SK-N-SH (cell line): Measurements from ENCODE around the gene PFKP. TPM values are rescaled to one million over a fixed set of nuclear protein-coding genes. Genes with fewer than 3 reads are reported as not detected.

ENCODE experiments used
- CTCF ChIA-PET: fragments of 300-600, 350-600 bp; formaldehyde crosslinking; extraction: SDS; loops from one replicate; lab custom pipeline; 2021; lab: Yijun Ruan, JAX
- POLR2A ChIA-PET: fragments of 350-600 bp; sonication (Branson Sonifier 250); formaldehyde crosslinking; extraction: SDS; loops from one replicate; lab custom pipeline; 2020; ENCODE audit warnings: antibody characterized with exemption, inconsistent platforms; lab: Yijun Ruan, JAX
- DNase-seq: peaks from one replicate; pipeline ENCODE4 v3.0.0; 2012
- H2AFZ ChIP-seq: fragments of 200-600 bp; sonication (generic); 2 replicates; pipeline ENCODE4 v1.8.1; 2016; ENCODE audit warnings: antibody characterized with exemption, mild to moderate bottlenecking, low read depth
- H3F3A ChIP-seq: fragments of 200-600 bp; sonication (generic); replicated peaks from 2 replicates; pipeline ENCODE3; 2016; ENCODE audit warnings: antibody characterized with exemption, mild to moderate bottlenecking; ENCODE audit not compliant: insufficient read depth
- H3K27ac ChIP-seq, 2 experiments: fragments of 200-500 bp in 1 of 2; fragments of 200-600 bp in 1 of 2; sonication (Bioruptor generic) in 1 of 2; sonication (generic), shearing (Covaris generic) in 1 of 2; 2 replicates each; pipeline versions ENCODE4 v1.5.1 to v1.6.1; 2014 to 2016; ENCODE audit warnings: low read depth in 2 of 2, inconsistent platforms in 1 of 2, low read length in 1 of 2, mild to moderate bottlenecking in 1 of 2, mixed read lengths in 1 of 2
- H3K27me3 ChIP-seq: fragments of 200-600 bp; sonication (generic), shearing (Covaris generic); 2 replicates; pipeline ENCODE4 v1.6.1; 2016; ENCODE audit warnings: mixed run types; ENCODE audit not compliant: insufficient read depth
- H3K36me3 ChIP-seq, 2 experiments: fragments of 200-500 bp in 1 of 2; fragments of 200-600 bp in 1 of 2; sonication (Bioruptor generic) in 1 of 2; sonication (generic) in 1 of 2; replicated peaks in 1 of 2; 2 replicates each; pipeline versions ENCODE3 to v1.5.1; 2014 to 2016; ENCODE audit warnings: low read length in 1 of 2, mild to moderate bottlenecking in 1 of 2; ENCODE audit not compliant: insufficient read depth in 2 of 2, control insufficient read depth in 1 of 2
- H3K4me1 ChIP-seq, 2 experiments: fragments of 200-500 bp in 1 of 2; fragments of 200-600 bp in 1 of 2; sonication (Bioruptor generic) in 1 of 2; sonication (generic), shearing (Covaris generic) in 1 of 2; 2 replicates each; pipeline versions ENCODE4 v1.5.1 to v1.6.1; 2014 to 2016; ENCODE audit warnings: low read depth in 1 of 2, low read length in 1 of 2, mixed run types in 1 of 2; ENCODE audit not compliant: insufficient read depth in 2 of 2, control insufficient read depth in 1 of 2
- H3K4me2 ChIP-seq: fragments of 200-600 bp; sonication (generic), shearing (Covaris generic); 2 replicates; pipeline ENCODE4 v1.6.1; 2017; ENCODE audit warnings: mixed run types
- H3K4me3 ChIP-seq, 2 experiments: fragments of 200-500 bp in 1 of 2; fragments of 200-600 bp in 1 of 2; sonication (Bioruptor generic) in 1 of 2; sonication (generic), shearing (Covaris generic) in 1 of 2; 2 replicates each; pipeline versions ENCODE4 v1.5.1 to v1.8.1; 2014 to 2016; ENCODE audit warnings: low read depth in 2 of 2, inconsistent platforms in 1 of 2, low read length in 1 of 2, mild to moderate bottlenecking in 1 of 2, mixed read lengths in 1 of 2, moderate library complexity in 1 of 2
- H3K79me2 ChIP-seq: fragments of 200-600 bp; sonication (generic); 2 replicates; pipeline ENCODE4 v1.8.1; 2017; ENCODE audit warnings: mild to moderate bottlenecking; ENCODE audit not compliant: insufficient read depth
- H3K9ac ChIP-seq: fragments of 200-600 bp; sonication (generic); 2 replicates; pipeline ENCODE4 v1.6.1; 2017; ENCODE audit warnings: mixed run types
- H3K9me2 ChIP-seq: fragments of 200-600 bp; sonication (generic); 2 replicates; pipeline ENCODE4 v1.6.1; 2017; ENCODE audit warnings: mixed run types
- H3K9me3 ChIP-seq: fragments of 200-600 bp; sonication (generic); 2 replicates; pipeline ENCODE4 v1.6.1; 2017; ENCODE audit warnings: mixed run types, mild to moderate bottlenecking, moderate library complexity
- H4K20me1 ChIP-seq: fragments of 200-600 bp; sonication (generic); 2 replicates; pipeline ENCODE4 v1.6.1; 2017; ENCODE audit warnings: mild to moderate bottlenecking, mixed run types; ENCODE audit not compliant: insufficient read depth
- CHD2 ChIP-seq: fragments of 150-350 bp; IDR thresholded peaks from 2 replicates; pipeline ENCODE4 v1.6.1; 2018; ENCODE audit warnings: low read length; ENCODE audit not compliant: partially characterized antibody
- ELF1 ChIP-seq: IDR thresholded peaks from 2 replicates; pipeline ENCODE4 v1.4.0; 2012
- EP300 ChIP-seq, 2 experiments: IDR thresholded peaks; 2 replicates each; pipeline versions ENCODE4 v1.4.0 to v1.6.1; 2012; ENCODE audit warnings: borderline replicate concordance in 1 of 2, low read depth in 1 of 2, low read length in 1 of 2
- FOXJ3 ChIP-seq: sonication (generic); formaldehyde crosslinking; IDR thresholded peaks from 2 replicates; pipeline ENCODE4 v1.5.1; 2020; ENCODE audit warnings: mild to moderate bottlenecking, missing genetic modification reagents
- GATA2 ChIP-seq: sonication (generic); formaldehyde crosslinking; IDR thresholded peaks from 2 replicates; pipeline ENCODE4 v1.5.0; 2020; ENCODE audit warnings: mild to moderate bottlenecking, missing genetic modification reagents
- MXI1 ChIP-seq: IDR thresholded peaks from 2 replicates; pipeline ENCODE4 v1.6.1; 2012; ENCODE audit warnings: mild to moderate bottlenecking, low read depth, low read length, improper control_type of control experiment
- NFIC ChIP-seq: IDR thresholded peaks from 2 replicates; pipeline ENCODE4 v1.4.0; 2012; ENCODE audit warnings: borderline replicate concordance
- PBX3 ChIP-seq: IDR thresholded peaks from 2 replicates; pipeline ENCODE4; 2012
- POLR2AphosphoS5 ChIP-seq: IDR thresholded peaks from 2 replicates; pipeline ENCODE4 v1.6.1; 2012; ENCODE audit warnings: low read depth, low read length
- RCOR1 ChIP-seq: fragments of 150-350 bp; IDR thresholded peaks from 2 replicates; pipeline ENCODE4 v1.6.1; 2017; ENCODE audit warnings: antibody characterized with exemption, low read length
- RFX5 ChIP-seq: IDR thresholded peaks from 2 replicates; pipeline ENCODE4 v1.6.1; 2012; ENCODE audit warnings: mild to moderate bottlenecking, improper control_type of control experiment, low read length
- TCF12 ChIP-seq: IDR thresholded peaks from 2 replicates; pipeline ENCODE4 v1.4.0; 2012
- TEAD4 ChIP-seq: IDR thresholded peaks from 2 replicates; pipeline ENCODE4 v1.4.0; 2012; ENCODE audit warnings: mild to moderate bottlenecking, borderline replicate concordance; ENCODE audit not compliant: insufficient read depth
- ZBTB33 ChIP-seq: IDR thresholded peaks from 2 replicates; pipeline ENCODE4 v1.4.0; 2012; ENCODE audit warnings: low read depth, borderline replicate concordance
- WGBS: methylation state at CpG from one replicate; pipeline ENCODE4 v1.1.6; 2017; ENCODE audit warnings: low lambda C conversion rate; 5-methylcytosine and 5-hydroxymethylcytosine counted together
- polyA plus RNA-seq, 3 experiments: library from polyadenylated mRNA; depleted of rRNA; stranded (reverse); fragments of >200 nt; gene quantifications; 2 replicates each; pipeline ENCODE4 v1.2.3, GENCODE V29; 2012
- TF ChIP-seq, protein P1 (sequence below): fragments of 200-600 bp; sonication (generic); IDR thresholded peaks from 2 replicates; pipeline ENCODE4 v1.6.1; 2017; ENCODE audit warnings: antibody characterized with exemption, mild to moderate bottlenecking, moderate library complexity

The PFKP gene
- polyA plus RNA-seq, 1 of the 3 experiments (the other 2 are of a cell fraction): 175 TPM

DNA sequence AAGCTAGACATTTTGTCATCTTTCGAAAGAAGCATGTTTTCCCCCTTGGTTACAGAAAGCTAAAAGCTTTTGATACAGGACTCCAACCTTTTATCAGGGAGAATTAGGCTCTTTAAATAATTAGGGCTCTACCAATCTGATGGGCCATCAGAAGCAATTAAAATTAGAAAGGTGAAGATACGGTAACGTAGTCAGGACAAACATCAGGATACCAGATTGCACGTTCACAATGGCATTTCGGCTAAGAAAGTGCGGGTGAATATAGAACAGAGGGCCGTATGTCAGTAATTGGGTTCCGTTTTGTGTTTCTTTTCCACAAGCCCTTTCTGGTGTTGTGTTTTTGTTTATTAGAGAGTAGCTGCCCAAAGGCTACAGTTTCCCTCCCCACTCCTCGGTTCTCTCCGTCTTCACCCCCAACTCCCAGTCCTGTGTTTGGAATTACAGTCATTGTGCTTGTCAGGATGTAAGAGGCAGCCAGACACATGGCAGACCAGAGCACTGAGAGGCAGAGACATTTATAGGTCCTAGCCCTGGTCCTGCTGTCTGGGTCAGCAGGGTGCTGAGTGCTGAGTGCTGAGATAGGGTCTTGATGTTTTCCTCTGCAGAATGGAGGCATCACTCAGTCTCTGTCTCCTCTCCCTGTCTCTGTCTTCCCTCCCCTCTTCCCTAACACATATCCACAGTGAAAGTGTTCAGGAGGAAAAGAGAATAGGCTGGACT, 5.5 kb downstream of the PFKP start:
- ChIA-PET POLR2A (no interaction called here), CTCF (interaction anchor here (1.0 kb wide), 1 partner anchor 19 kb away, joined by 3 read pairs; no protein-coding TSS in a partner anchor)
- Histone ChIP-seq H3K36me3 (peaks cover 12 to 45% of the 10 kb centered on the region in 2 experiments), H3K4me3 (peak overlapping the region in 1 of 2 experiments; percentile 10; a peak in 1 of 4 replicates), H3K9ac (no peak overlapping the region), H3K4me1 (peaks cover 37 to 59% of the 10 kb centered on the region in 2 experiments), H3K9me2 (no peaks in the 10 kb centered on the region), H4K20me1 (peaks cover 68% of the 10 kb centered on the region), H2AFZ (no peak overlapping the region), H3K4me2 (peak overlapping the region; percentile 94; the same call in 1 of the 2 replicates), H3F3A (peaks cover 15% of the 10 kb centered on the region), H3K79me2 (peaks cover 100% of the 10 kb centered on the region), H3K27ac (peak overlapping the region in 1 of 2 experiments; percentile 94; a peak in 2 of 4 replicates), H3K9me3 (no peaks in the 10 kb centered on the region), H3K27me3 (no peaks in the 10 kb centered on the region)
- no peak for TF ChIP-seq ZBTB33
- TF ChIP-seq MXI1: peak; percentile 92
- TF ChIP-seq FOXJ3: peak; percentile 89
- peak; percentile 27; the same call in 1 of the 2 replicates for TF ChIP-seq PBX3
- TF ChIP-seq, protein P1, sequence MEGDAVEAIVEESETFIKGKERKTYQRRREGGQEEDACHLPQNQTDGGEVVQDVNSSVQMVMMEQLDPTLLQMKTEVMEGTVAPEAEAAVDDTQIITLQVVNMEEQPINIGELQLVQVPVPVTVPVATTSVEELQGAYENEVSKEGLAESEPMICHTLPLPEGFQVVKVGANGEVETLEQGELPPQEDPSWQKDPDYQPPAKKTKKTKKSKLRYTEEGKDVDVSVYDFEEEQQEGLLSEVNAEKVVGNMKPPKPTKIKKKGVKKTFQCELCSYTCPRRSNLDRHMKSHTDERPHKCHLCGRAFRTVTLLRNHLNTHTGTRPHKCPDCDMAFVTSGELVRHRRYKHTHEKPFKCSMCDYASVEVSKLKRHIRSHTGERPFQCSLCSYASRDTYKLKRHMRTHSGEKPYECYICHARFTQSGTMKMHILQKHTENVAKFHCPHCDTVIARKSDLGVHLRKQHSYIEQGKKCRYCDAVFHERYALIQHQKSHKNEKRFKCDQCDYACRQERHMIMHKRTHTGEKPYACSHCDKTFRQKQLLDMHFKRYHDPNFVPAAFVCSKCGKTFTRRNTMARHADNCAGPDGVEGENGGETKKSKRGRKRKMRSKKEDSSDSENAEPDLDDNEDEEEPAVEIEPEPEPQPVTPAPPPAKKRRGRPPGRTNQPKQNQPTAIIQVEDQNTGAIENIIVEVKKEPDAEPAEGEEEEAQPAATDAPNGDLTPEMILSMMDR: no peak
- peak; percentile 91; the same call in 1 of the 2 replicates for TF ChIP-seq RCOR1
- peak; percentile 42 for TF ChIP-seq TCF12
- TF ChIP-seq GATA2: peak; percentile 99
- no peak for TF ChIP-seq ELF1
- no peak for TF ChIP-seq RFX5
- TF ChIP-seq CHD2: peak; percentile 13
- TF ChIP-seq POLR2AphosphoS5: peak; percentile 44; the same call in 1 of the 2 replicates
- TF ChIP-seq EP300 (IDR thresholded peaks at IDR 0.05; ENCODE audit: borderline replicate concordance in 1 of 2, low read depth in 1 of 2, low read length in 1 of 2): peak in 1 of 2 experiments; percentile 88; a peak in 2 of 4 replicates
- no peak for TF ChIP-seq NFIC
- peak; percentile 46; the same call in 1 of the 2 replicates for TF ChIP-seq TEAD4
- WGBS: 71% methylated on average over 10 of the region's 10 CpGs
- DNase-seq: peak; percentile 84
